NCI-H2196 treated with DMSO at 0.1 percent for 48 hours (cell line): ENCODE results near the gene ACTR10.
A peak's percentile ranks its signal among the peaks of the same experiment; 100 is the strongest.
"Not testable (repeated sequence)": the region's sequence is repeated elsewhere in the genome, so short reads cannot be mapped to it uniquely, and the experiment has no call there.

Source experiments
- DNase-seq: peaks from one replicate; lab custom pipeline; 2025; ENCODE audit not compliant: unreplicated experiment; lab: John Stamatoyannopoulos, UW

The ACTR10 gene

DNA sequence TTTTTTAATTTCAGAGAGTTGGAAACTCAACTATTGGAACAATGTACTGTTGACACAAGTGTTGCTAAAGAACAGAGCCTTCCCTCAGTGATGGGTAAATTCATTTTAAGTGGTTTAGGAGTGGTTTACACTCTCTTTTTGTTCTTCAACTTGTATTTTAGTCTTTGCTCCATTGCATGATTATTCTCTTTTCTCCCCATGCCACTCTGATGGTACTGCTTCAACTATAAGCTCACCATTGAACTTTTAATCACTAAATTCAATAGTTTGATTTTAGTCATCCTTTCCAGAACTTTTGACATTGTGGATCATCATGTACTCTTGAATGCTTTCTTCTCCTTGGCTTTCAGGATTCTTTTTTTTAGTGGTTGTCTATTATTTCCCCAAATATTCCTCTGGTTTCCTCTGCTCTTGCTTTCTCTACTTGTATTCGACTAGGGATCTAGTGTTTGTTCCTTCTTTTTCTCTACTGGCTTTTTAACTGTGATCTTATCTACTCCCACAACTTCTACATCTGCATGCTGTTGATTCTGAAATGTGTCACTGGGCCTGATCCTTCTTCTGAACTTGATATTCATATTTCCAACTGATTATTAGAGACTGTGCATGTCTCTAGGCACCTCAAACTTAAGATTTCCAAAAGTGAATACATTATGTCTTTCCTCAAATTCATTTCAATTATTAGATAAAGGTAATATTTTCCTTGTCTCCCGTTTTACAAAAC lies 15.4 kb downstream of the ACTR10 start:
- no peak for DNase-seq

DNA sequence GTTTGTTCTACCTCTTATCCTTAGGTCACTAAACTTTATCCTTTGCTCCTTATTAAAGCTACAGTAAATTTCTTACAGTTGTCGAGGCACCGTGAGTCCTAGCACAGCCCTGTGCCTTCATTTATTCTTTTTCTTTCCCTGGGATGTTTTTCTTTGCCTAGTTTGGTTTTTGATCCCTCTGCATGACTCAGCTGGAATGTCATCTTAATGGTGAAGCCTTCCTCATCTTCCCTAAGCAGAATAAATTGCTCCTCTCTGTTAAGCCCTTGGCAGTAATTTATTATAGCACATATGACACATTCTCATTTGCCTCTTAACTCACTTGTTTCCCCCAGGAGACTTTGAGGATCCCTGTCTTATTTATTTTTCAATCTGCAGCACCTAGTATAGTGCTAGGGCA lies 16.6 kb downstream of the ACTR10 start:
- no peak for DNase-seq

DNA sequence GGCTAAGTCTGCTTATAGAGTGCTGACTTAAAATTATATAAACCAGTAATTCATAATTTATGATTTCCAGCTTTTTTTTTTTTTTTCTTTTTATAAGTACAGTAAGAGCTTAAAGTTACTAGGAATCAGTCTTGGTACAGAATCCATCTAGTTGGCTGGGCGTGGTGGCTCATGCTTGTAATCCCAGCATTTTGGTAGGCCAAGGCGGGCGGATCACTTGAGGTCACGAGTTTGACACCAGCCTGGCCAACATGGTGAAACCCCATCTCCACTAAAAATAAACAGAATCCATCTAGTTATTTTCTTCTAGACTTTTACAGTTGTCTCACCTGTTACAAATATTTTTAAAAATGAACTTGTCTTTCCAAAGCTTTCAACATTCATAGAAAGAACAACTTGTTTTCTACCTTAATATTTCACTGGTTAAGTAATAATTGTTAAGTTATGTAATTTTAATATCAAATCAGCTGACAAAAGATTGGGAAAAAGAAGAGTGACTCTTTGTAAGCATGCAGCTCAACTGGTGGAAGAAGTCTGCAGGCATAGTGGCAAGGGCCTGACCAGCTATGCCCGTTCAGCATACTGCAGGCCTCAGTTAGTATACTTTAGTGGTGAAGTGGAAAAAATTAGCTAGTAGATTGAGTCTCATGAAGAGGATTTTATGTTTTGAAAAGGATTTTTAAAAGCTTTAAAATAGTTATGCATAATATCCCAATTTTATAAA lies 27.3 kb downstream of the ACTR10 start:
- no peak for DNase-seq

DNA sequence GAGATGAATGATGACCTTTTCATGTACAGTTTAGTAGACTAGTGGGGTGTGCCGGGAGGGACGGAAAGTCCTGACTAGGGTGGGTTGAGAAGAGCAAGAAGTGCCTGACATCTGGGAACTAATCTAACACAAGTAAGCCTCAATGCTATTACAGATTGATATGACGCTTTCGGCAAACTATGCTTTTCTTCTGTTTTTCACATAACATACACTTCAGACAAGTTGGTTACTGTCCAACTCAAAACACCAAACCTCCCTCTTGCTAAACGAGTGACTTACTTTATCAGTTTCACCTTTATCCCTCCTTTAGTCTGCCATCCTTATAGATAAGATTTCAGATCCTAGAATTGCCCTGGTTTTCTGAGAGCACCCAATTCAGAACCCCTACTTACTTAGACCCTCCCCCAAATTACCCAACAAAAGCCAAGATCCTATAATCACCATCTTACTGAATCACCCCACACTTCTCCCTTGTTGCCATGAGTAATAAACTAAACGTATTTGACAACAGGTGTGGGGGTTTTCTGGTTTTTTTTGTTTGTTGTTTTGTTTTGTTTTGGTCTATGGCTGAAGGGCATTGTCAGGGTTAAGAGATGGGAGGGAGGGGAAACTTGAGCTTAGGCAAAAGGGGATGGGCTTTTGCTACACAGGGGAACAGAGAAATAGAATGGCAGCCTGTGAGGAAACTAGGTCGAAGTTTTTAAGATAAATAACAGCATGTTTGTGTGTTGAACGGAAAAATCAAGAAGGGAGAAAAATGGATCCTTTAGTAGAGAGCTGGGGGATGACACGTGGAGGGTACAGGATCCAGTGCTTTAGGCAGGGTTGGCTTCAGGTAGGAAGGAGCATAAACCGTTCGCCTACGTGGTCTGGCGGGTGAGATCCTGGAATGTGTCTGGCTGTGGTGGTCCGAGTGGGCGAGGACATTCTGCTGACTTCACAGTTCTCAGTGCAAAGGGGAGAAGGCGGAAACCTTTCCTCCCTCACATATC lies 38.6 kb downstream of the ACTR10 start:
- DNase-seq: no peak

GRCh38 chr14:58239244-58240195 lies 39.6 kb downstream of the ACTR10 start:
- DNase-seq: no peak

DNA sequence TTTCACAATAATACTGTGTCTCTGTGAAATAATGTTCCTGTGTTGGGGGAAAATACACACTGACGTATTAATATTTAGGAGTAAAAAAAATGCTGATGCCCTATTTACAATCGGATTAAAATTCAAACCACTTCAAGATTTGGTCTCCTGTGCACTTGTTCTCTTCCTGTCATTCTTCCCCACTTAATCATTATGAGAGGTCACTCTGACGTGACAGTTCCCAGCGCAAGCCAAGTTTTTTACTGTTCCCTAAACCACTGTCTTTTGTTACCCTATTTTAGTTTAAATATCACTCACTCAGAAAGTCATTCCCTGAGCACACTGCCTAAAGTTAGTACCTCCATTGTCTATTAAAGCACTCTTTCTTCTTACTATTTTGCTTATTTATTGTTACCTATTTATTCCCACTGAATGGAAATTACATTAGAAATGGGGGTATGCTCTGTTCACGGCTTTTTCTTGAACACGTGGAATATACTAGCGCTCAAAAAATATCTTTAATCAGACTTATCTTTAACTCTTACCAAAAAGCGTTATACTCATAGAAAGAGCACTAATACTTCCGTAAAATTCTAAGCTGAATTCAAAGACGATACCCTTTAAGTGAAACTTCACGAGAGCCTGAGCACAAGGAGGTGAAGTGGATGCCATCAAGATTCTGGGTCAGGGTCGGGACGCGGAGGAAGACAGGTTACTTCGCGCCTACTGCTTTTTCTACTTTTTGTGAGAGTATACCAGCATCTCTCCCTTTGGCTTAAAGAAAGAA lies 44.0 kb downstream of the ACTR10 start:
- no peak for DNase-seq

DNA sequence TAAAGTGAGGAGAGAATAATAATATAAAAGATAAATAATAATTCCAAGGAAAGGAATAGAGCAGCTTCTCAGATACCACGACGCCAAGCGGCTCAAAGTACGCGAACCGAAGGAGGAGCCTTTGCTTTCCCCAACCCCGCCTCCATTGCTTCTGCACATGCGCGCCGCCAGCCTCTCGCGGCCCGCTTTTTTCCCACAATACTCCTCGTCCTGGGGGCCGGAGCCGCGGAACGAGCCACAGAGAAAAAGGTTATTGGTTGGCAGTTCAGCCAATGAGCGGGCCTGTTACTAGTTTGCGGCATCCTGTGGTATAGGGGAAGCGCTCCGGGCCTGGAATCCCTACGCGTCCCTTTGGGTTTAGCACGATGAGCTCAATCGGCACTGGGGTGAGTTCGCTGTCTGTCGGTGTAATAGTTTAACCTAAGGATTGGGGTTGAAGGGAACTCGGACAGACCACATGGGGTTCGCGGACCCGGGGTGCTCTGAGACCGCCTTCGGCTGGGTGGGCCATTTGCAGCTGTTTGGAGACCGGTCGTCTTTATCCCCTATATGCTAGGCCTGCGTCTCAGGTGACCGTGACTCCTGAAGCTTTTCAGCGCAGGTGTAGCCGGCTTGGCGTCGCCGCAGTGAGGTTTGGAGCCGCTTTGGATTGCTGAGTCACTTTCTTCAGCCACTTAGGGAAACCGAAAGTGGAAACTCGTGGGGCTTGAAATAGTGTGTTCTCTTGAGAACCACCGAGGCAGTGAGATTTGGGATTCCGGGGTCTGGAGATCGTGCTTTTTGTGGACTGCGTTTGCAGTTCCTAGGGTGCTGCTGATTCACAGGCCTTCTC lies 44.8 kb downstream of the ACTR10 start, which contains the start of gene PSMA3:
Gene PSMA3 (plus strand): TSS at position 288 of the 832 bp plus-strand sequence. CDS start 78 bp downstream, at position 366.
- DNase-seq: peak; percentile 98

DNA sequence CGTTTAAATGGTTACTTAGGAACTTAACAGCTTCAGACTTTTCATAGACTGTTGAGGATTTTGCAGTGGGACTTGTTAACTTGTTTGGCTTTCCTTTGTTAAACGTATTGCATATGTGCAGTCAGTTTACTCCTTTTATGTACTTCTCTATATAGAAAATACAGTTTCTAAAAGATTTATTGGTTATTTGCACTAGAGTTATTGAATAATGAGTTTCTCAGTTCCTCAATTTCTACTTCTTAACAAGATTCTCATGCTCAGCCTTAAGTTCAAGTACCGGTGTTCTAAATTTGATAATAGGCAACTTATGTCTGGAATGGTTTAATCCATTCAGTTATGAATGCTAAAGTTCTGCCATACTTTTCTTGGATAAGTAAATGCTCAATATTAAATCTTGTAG lies 45.6 kb downstream of the ACTR10 start:
- DNase-seq: no peak

GRCh38 chr14:58249611-58250010 lies 49.7 kb downstream of the ACTR10 start:
- DNase-seq: no peak

DNA sequence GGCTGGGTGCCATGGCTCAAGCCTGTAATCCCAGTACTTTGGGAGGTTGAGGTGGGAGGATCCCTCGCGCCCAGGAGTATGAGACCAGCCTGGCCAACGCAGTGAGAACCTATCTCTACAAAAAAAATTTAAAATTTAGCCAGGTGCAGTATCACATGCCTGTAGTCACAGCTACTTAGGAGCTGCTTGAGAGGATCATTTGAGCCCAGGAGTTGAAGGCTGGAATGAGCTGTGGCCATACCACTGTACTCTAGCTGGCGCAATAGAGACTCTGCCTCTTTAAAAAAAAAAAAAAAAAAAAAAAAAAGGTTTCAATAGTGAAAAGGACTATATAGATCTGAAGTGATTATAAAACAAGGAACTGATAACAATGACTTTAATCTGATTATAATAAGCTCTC lies 58.2 kb downstream of the ACTR10 start:
- no peak for DNase-seq

DNA sequence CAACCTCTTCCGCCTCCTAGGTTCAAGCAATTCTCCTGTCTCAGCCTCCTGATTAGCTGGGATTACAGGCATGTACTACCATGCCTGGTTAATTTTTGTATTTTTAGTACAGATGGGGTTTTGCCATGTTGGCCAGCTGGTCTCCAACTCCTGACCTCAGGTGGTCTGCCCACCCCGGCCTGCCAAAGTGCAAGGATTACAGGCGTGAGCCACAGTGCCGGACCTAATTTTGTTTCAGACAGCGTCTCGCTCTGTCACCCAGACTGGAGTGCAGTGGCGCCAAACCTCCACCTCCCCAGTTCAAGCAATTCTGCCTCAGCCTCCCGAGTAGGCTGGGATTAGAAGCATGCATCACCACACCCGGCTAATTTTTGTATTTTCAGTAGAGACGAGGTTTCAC lies 62.1 kb downstream of the ACTR10 start:
- DNase-seq: not testable (repeated sequence)

DNA sequence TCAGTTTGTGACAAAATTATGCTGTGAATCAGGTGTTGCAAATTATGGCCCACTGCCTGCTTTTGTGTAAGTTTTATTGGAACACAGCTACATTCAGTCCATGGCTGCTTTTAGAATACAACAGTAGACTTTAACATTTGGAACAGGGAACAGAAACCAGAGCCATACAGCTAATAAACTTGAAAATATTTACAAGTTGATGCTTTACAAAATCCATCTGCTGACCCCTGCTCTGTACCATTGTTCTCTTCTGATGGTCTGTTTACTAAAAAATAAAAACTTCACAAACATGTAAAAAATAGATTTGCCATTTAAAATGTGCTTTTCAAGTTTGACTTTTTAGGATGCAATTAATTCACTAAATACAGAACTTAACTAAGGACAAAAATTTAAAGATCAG lies 65.5 kb downstream of the ACTR10 start:
- DNase-seq: no peak

DNA sequence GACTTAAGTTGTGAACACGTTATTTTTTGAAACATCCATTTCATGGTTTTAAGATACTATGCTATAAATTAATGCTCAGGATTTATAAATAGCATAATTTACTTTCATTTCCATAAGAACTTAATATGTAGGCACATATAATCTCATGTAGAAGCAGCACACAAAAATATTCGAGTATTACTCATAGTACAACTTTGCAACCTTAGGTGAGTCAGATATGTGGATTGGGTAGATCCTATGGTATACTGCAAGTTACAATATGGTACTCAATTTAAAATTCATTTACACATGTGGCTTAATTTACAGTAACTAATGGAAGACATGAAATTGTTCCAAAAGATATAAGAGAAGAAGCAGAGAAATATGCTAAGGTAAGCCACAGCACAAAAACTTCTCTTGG lies 70.7 kb downstream of the ACTR10 start:
- DNase-seq: no peak

DNA sequence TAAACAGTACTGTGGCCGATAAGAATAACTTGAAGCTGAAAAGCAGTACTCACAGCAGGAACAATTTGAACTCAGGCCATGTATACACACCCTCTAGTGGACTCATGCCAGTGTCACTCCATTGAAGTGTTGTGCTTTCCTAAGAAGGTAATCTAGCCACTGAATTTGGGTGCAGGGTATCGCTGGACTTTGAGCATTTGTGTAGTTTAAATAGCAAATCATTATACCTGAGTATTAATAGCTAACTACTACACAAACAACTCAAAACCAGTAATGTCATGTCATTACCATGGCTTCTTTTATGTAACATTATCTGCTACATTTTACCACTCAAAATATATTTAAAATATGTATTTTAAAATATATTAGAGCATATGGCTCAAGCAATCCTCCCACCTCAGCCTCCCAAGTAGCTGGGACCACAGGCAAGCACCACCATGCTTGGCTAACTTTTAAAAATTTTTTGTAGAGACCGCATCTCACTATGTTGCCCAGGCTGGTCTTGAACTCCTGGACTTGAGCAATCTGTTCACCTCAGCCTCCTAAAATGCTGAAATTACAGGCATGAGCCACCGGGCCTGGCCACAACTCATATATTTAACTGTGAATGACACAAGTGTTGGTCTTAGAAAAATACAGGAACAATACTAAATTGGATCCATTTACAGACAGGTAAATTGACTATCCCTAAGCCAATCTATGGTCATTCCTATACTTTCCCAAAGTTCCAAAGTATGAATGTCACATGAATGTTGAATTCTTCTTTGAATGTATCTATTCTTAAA lies 72.8 kb downstream of the ACTR10 start:
- peak; percentile 10 for DNase-seq

GRCh38 chr14:58274881-58275280 lies 74.9 kb downstream of the ACTR10 start:
- no peak for DNase-seq

DNA sequence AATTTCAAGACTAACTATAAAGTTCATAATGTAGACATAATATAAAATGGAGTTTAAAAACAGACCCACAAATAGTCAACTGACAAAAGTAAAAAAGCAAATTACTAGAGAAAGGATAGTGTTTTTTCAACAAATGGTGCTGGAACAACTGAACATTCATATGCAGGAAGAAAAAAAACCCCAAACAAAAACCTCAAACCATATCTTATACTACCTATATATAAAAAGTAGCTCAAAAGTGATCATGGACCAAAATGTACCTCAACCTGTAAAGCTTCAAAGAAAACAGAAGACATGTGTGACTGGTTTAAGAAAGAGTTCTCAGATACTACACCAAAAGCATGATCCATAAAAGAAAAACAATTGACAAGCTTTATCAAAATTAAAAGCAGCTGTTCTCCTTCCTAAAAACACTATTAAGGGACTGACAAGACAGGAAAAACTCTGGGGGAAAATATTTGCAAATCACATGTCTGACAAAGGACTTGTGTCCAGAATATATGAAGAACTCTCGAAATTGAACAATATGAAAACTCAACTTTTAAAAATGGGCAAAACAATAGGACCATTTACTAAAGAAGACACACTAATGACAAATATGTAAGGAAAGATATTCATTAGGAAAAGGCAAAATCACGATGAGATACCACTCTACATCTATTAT lies 75.7 kb downstream of the ACTR10 start:
- DNase-seq: no peak

DNA sequence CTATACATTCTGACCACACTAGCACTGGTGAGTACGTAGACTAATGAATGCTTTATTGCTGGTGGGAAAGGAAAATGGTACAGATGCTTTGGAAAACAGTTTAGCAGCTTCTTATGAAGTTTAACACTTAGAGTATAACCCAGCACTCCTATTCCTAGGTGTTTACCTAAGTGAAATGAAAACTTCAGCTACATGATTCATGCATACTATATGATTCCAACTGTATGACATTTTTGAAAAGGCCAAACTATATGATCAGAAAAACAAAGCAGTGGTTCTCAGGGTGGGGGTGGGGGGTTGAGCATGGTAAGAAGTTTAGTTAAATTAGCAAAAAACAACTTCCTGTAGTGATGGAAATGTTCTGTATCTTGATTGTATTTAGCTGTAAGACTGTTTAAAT lies 76.3 kb downstream of the ACTR10 start:
- DNase-seq: no peak
